GM12878 (cell line): ENCODE data around the gene PLAC9.

ENCODE experiments used
- CBX3 ChIP-seq: fragments of 200-600 bp; sonication (generic); IDR thresholded peaks from 2 replicates; pipeline ENCODE4 v1.6.1; 2016; ENCODE audit warnings: low read depth, borderline replicate concordance
- ETV6 ChIP-seq, 2 experiments: fragments of 450-650 bp in 1 of 2; IDR thresholded peaks in 1 of 2; conservative IDR thresholded peaks in 1 of 2; 2 replicates each; pipeline ENCODE4 v1.6.1; 2014; ENCODE audit warnings: antibody characterized with exemption in 1 of 2, borderline replicate concordance in 1 of 2, low read depth in 1 of 2, mild to moderate bottlenecking in 1 of 2, moderate library complexity in 1 of 2
- FOXK2 ChIP-seq: fragments of 450-650 bp; IDR thresholded peaks from 2 replicates; pipeline ENCODE4 v1.6.1; 2017; ENCODE audit warnings: mild to moderate bottlenecking, moderate library complexity
- MAX ChIP-seq: IDR thresholded peaks from 2 replicates; pipeline ENCODE4 v1.6.1; 2012; ENCODE audit warnings: low read depth, low read length, improper control_type of control experiment
- MYB ChIP-seq: fragments of 150-350 bp; IDR thresholded peaks from 2 replicates; pipeline ENCODE4 v1.6.1; 2014; ENCODE audit warnings: mild to moderate bottlenecking, low read depth, low read length, borderline replicate concordance
- REST ChIP-seq: IDR thresholded peaks from 2 replicates; pipeline ENCODE4 v1.6.1; 2012; ENCODE audit warnings: mild to moderate bottlenecking, low read depth, low read length
- TCF12 ChIP-seq: IDR thresholded peaks from 2 replicates; pipeline ENCODE4 v1.6.1; 2011; ENCODE audit warnings: low read depth, mild to moderate bottlenecking, low read length
- ZBTB33 ChIP-seq: fragments of 450-650 bp; IDR thresholded peaks from 2 replicates; pipeline ENCODE4 v1.6.1; 2017; ENCODE audit warnings: mild to moderate bottlenecking

GRCh38 chr10:80185578-80186299 lies 53.2 kb downstream of the PLAC9 start:
- TF ChIP-seq REST: no peak
- TF ChIP-seq ZBTB33: no peak
- TF ChIP-seq MAX: no peak
- no peak for TF ChIP-seq FOXK2
- no peak for TF ChIP-seq ETV6 (conservative IDR thresholded peaks at IDR 0.05 in 1 of 2, IDR thresholded peaks at IDR 0.05 in 1 of 2; ENCODE audit: borderline replicate concordance in 1 of 2, low read depth in 1 of 2)
- TF ChIP-seq MYB: no peak
- TF ChIP-seq TCF12: no peak
- no peak for TF ChIP-seq CBX3
